Effector CD4-positive, alpha-beta T cell (primary cell): ENCODE results near the gene SCYGR1. TPM values are rescaled to one million over a fixed set of nuclear protein-coding genes. Genes with fewer than 3 reads are reported as not detected.
"Not testable (repeated sequence)": the region's sequence is repeated elsewhere in the genome, so short reads cannot be mapped to it uniquely, and the experiment has no call there.

Experiments
- DNase-seq: peaks from one replicate; pipeline ENCODE4 v3.0.0-alpha.2; 2020
- total RNA-seq: gene quantifications from one replicate; lab custom pipeline; 2026; lab: John Stamatoyannopoulos, UW

Gene SCYGR1
- total RNA-seq: not detected

GRCh38 chr2:227387583-227387982 lies at the start of gene SCYGR1:
Gene SCYGR1 (minus strand): TSS chr2:227387949. CDS start chr2:227387949, 0 bp downstream.
- DNase-seq: not testable (repeated sequence)

GRCh38 chr2:227436436-227437174 lies 48.9 kb upstream of the SCYGR1 start:
- DNase-seq: no peak

GRCh38 chr2:227433171-227433570 lies 45.4 kb upstream of the SCYGR1 start:
- no peak for DNase-seq

DNA sequence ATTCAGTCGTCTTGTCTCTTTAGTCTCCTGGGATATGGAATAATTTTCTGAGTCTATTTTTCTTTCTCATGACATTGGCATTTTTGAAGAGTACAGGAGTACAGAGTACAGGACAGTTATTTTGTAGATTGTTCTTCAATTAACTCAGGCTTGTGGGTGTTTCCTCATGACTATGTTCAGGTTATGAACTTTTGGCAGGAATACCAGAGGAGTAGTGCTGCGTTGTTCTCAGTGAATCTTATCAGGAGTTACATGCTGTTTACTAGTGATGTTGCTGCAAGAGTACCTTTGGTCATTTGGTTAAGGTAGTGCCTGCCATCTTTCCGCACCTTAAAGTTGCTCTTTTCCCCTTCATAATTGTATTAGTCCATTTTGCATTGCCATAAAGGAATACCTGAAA lies 42.9 kb upstream of the SCYGR1 start:
- no peak for DNase-seq

GRCh38 chr2:227428731-227429285 lies 41.1 kb upstream of the SCYGR1 start:
- DNase-seq: no peak

GRCh38 chr2:227423656-227424499 lies 36.1 kb upstream of the SCYGR1 start:
- DNase-seq: no peak

DNA sequence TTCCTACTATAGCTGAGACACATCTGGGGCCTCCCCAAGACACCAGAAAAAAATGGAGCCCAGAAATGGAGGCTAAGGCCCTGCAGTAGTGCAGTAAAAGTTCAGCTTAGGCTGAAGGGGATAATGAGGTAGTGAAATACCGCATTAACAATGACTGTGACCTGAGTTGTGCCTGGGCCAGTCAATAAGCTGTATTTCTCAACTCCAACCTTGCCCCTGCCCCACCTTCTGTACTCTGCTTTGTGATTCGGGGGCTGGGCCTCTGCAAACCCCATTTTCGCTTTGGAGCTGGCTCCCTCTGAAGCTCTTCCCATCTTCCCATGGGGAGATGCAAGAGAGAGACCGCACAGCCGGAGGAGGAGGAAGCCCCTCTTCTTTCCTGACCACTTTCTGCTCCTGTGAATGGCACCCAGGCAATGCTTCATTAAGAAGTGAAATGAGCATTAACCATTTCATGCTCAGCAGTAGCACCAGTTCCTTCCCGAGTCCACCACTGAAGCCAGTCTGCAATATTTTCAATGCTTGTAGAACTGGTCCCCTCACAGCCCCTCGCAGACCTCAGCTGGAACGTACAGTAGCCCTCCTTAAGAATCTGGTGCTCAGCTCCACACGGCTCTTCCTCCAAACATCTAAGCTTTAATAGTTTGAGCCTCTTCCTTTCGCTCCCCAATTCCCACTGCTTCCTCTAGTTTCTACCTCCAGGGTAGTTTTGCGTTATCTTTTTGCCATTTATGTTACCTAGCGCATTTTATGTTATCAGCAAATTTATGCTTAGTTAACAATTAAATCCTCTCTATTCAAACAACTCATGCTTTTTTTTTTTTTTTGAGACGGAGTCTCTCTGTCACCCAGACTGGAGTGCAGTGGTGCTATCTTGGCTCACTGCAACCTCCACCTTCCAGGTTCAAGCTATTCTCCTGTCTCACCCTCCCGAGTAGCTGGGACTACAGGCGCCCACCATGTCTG lies 32.6 kb upstream of the SCYGR1 start:
- no peak for DNase-seq

DNA sequence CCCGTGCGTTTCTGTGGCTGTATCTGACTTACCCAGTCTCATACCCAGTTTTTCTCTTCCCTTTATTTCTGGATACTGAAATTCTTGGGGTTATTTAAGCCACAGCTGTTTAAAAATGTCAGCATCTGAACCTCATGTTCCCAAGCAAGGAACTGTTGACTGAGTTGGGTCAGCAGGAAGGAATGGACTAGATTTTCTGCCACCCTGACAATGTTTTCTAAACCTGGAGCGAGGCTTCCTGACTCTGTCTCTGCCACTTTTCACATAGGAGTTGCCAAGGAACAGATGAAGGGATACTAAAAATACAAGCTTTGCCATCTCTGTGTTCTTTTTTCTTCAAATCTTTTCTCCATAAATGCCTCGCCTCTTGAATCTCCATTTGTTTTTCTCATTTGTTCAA lies 29.0 kb upstream of the SCYGR1 start:
- no peak for DNase-seq

DNA sequence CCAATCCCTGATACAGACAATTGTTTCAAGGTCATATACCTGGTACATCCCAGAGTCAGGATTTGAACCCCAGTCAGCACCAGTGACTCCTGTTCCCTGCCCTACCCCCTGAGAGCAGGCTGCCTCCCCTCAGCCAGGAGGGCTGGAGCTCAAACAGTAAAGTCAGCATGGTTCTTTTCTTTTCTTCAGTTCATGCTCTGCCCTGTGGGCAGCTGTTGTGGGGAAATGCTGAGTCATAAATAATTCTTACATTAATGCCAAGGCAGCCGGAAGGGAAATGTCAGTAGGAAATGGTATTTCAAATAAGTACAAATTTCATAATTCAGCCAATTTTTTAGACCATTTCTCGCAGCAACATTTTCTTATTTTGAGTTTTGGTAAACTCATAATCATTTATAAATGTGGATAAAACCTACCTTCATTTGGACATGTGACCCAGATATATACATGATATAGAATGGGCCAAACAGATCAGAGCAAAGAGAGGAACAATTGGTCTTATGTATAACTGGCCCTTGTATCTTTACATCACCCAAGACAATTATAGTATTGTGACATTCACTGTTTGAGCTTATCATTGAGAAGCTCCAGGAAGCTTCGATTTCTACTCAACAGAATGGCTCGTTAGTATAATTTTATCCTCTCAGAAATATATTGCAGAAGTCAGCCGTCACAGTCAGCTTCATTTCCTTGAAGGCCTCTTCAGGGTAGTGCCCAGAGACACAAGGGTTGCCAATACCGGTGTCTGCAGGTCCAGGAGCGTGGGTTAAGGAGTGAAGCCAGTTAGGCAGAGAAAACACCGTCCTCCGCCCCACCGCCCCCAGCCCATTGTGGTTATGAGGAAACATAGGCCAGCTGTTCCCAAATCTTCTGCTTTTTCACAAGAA lies 28.0 kb upstream of the SCYGR1 start:
- DNase-seq: no peak

GRCh38 chr2:227414846-227415245 lies 27.1 kb upstream of the SCYGR1 start:
- DNase-seq: no peak

GRCh38 chr2:227413371-227413770 lies 25.6 kb upstream of the SCYGR1 start:
- no peak for DNase-seq

DNA sequence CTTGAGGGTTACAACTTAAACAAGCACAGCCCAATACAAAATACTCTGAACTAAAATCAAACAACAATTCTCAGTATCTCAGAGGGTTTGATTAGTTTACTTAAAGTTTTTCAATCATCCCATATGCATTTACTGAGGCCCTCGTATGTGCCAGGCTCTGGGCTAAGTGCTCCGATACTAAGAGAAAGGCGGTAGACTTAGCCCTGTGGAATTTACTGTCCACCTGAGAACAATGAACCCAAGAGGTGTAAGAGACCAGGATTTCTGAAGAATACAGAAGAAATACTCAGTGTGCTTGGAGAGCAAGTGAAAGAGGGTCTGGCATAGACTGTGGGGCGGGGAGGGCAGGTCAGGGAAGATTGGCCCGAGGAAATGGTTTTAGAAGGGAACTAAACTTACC lies 25.1 kb upstream of the SCYGR1 start:
- no peak for DNase-seq

- no peak for DNase-seq
Observed at GRCh38 chr2:227411990-227412350, 24.2 kb upstream of the SCYGR1 start.

DNA sequence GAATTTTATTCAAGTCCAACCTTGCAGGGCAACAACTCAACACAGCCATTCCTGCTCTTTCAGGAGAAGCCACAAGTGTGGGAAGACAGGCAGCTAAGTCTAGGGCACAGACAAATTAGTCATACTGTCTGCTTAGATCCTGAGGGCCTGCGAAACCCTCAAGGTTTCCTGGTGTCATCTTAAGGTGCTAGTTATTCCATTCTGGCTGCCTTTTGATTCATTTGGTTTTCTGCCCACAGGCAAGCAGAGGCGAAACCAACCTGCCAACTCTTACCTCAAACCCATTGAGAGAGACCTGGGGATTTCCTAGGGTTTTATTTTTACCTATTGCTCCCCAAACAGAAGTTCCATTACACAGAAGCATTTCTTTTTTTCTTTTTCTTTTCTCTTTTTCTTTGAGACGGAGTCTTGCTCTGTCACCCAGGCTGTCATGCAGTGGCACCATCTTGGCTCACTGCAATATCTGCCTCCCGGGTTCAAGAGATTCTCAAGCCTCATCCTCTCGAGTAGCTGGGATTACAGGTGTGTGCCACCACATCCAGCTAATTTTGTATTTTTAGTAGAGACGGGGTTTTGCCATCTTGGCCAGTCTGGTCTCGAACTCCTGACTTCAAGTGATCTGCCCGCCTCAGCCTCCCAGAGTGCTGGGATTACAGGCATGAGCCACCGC lies 23.7 kb upstream of the SCYGR1 start:
- no peak for DNase-seq

DNA sequence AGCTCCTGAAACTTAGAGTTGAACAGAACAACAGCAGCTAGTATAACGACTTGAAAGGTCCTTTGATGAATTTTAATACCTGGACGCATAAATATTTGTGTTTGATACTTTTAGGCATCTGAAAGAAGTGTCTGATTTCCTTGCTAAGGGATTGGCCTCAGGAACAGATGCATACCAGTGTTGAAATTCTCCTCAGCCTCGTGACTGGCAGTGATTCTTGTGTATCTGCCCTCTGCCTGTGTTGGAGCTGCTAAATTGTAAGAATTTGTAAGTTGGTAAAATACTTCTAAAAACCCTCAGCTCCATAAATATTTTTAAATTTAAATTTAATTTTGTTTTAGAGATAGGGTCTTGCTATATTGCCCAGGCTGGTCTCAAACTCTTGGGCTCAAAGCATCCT lies 22.4 kb upstream of the SCYGR1 start:
- no peak for DNase-seq

DNA sequence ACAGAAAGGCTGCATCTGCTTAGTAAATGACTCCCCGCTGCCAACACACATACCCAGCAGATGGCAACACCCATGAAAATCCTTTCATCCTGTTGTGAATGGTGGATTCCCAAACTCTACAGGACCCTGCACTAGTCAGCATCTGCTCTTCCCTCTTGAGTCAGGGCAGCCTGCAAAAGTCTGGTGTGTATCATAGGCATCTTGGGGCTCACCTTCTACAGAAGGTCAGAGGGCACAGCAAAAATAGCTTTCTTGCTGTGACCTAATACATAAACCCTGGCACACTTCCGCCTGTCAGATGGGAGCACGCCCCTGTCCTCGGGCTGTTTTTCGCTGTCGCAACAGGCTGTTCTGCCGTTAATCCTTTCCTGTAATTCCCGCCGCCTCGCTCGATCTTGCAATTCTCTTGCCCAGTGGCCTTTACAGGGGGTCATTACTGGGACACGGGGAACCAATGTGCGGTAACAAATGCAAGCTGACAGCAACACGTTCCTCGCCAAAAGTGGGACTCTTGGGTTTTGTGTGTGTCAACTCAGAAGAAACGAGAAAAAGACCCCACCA lies 19.9 kb upstream of the SCYGR1 start:
- no peak for DNase-seq

- no peak for DNase-seq
Observed at GRCh38 chr2:227406177-227407031, 18.7 kb upstream of the SCYGR1 start.

- no peak for DNase-seq
Observed at GRCh38 chr2:227404585-227405271, 17.0 kb upstream of the SCYGR1 start.

- DNase-seq: no peak
Observed at GRCh38 chr2:227402959-227403358, 15.2 kb upstream of the SCYGR1 start.
